Trophoblast cell (in vitro differentiated cells and primary cell): ENCODE measurements around the gene CLDN17.

Experiments used
- DNase-seq, 2 donors: peaks; one replicate each; pipeline ENCODE4 v3.0.0-alpha.2; 2016
- H2AFZ ChIP-seq: 2 replicates; pipeline ENCODE4 v1.6.1; 2013; ENCODE audit warnings: low read length, moderate library complexity, mild to moderate bottlenecking; ENCODE audit not compliant: insufficient read depth, poor library complexity
- H2AK5ac ChIP-seq: 2 replicates; pipeline ENCODE4 v1.6.1; 2013; ENCODE audit warnings: mild to moderate bottlenecking, low read length
- H2BK120ac ChIP-seq: 2 replicates; pipeline ENCODE4 v1.6.1; 2013; ENCODE audit warnings: low read length, mild to moderate bottlenecking, moderate library complexity; ENCODE audit not compliant: insufficient read depth, poor library complexity
- H2BK12ac ChIP-seq: 2 replicates; pipeline ENCODE4 v1.6.1; 2013; ENCODE audit warnings: mild to moderate bottlenecking, low read length, moderate library complexity
- H2BK5ac ChIP-seq: 2 replicates; pipeline ENCODE4 v1.6.1; 2013; ENCODE audit warnings: low read length, low read depth, moderate library complexity, mild to moderate bottlenecking; ENCODE audit not compliant: poor library complexity
- H3K14ac ChIP-seq: 2 replicates; pipeline ENCODE4 v1.6.1; 2013; ENCODE audit warnings: mild to moderate bottlenecking, low read length
- H3K18ac ChIP-seq: 2 replicates; pipeline ENCODE4 v1.6.1; 2013; ENCODE audit warnings: mild to moderate bottlenecking, low read length
- H3K23ac ChIP-seq: 2 replicates; pipeline ENCODE4 v1.6.1; 2013; ENCODE audit warnings: low read length
- H3K27ac ChIP-seq: 2 replicates; pipeline ENCODE4 v1.5.1; 2013; ENCODE audit warnings: low read depth, mild to moderate bottlenecking, inconsistent platforms, low read length, moderate library complexity
- H3K27me3 ChIP-seq: 2 replicates; pipeline ENCODE4 v1.6.1; 2013; ENCODE audit warnings: inconsistent platforms, mild to moderate bottlenecking, low read length, moderate library complexity; ENCODE audit not compliant: insufficient read depth
- H3K36me3 ChIP-seq, 2 experiments: 1 replicate in 1 of 2; 2 replicates in 1 of 2; pipeline ENCODE4 v1.6.1; 2013; ENCODE audit warnings: low read length in 2 of 2, mild to moderate bottlenecking in 2 of 2, moderate library complexity in 1 of 2; ENCODE audit not compliant: insufficient read depth in 2 of 2, control insufficient read depth in 1 of 2
- H3K4ac ChIP-seq: 2 replicates; pipeline ENCODE4 v1.6.1; 2013; ENCODE audit warnings: low read depth, mild to moderate bottlenecking, low read length, moderate library complexity
- H3K4me1 ChIP-seq, 2 experiments: 1 replicate in 1 of 2; 2 replicates in 1 of 2; pipeline ENCODE4 v1.6.1; 2013; ENCODE audit warnings: low read length in 2 of 2, mild to moderate bottlenecking in 2 of 2, moderate library complexity in 1 of 2; ENCODE audit not compliant: insufficient read depth in 2 of 2, control insufficient read depth in 1 of 2
- H3K4me2 ChIP-seq: 2 replicates; pipeline ENCODE4 v1.6.1; 2013; ENCODE audit warnings: inconsistent platforms, mild to moderate bottlenecking, low read length, moderate library complexity
- H3K4me3 ChIP-seq: 2 replicates; pipeline ENCODE4 v1.5.1; 2013; ENCODE audit warnings: mild to moderate bottlenecking, low read depth, low read length, inconsistent platforms
- H3K79me1 ChIP-seq: one replicate; pipeline ENCODE4 v1.6.1; 2013; ENCODE audit warnings: low read length
- H3K79me2 ChIP-seq: 2 replicates; pipeline ENCODE4 v1.6.1; 2013; ENCODE audit warnings: low read length, mild to moderate bottlenecking; ENCODE audit not compliant: control insufficient read depth, insufficient read depth, poor library complexity
- H3K9ac ChIP-seq: 2 replicates; pipeline ENCODE4 v1.6.1; 2013; ENCODE audit warnings: mild to moderate bottlenecking, low read length
- H3K9me3 ChIP-seq: 2 replicates; pipeline ENCODE4 v1.6.1; 2013; ENCODE audit warnings: low read depth, mild to moderate bottlenecking, control low read depth, inconsistent platforms, low read length; ENCODE audit not compliant: insufficient read depth
- H4K12ac ChIP-seq: 2 replicates; pipeline ENCODE4 v1.6.1; 2013; ENCODE audit warnings: low read depth, mild to moderate bottlenecking, low read length, moderate library complexity
- H4K8ac ChIP-seq: 2 replicates; pipeline ENCODE4 v1.6.1; 2013; ENCODE audit warnings: low read depth, mild to moderate bottlenecking, low read length, moderate library complexity
- H4K91ac ChIP-seq: one replicate; pipeline ENCODE4 v1.6.1; 2013; ENCODE audit warnings: low read depth, mild to moderate bottlenecking, low read length, moderate library complexity
- WGBS: extraction: QIAGEN DNeasy Blood & Tissue Kit; methylation state at CpG from one replicate; pipeline ENCODE4 v1.1.7; 2013; ENCODE audit warnings: missing lambda C conversion rate; ENCODE audit not compliant: insufficient read length, insufficient coverage; ENCODE audit errors: extremely low coverage; 5-methylcytosine and 5-hydroxymethylcytosine counted together

The CLDN17 gene

GRCh38 chr21:30129246-30129645 is 37.4 kb downstream of the CLDN17 start:
- Histone ChIP-seq H2BK120ac (no peak overlapping the region), H3K23ac (no peak overlapping the region), H2AK5ac (no peak overlapping the region), H2BK5ac (no peak overlapping the region), H3K4me2 (no peak overlapping the region), H4K12ac (no peak overlapping the region), H3K36me3 (no peaks in the 10 kb centered on the region), H3K9me3 (peaks cover 4% of the 10 kb centered on the region), H3K18ac (no peak overlapping the region), H3K27me3 (no peaks in the 10 kb centered on the region), H3K14ac (no peak overlapping the region), H3K9ac (no peak overlapping the region), H3K27ac (no peak overlapping the region), H3K79me2 (no peaks in the 10 kb centered on the region), H3K79me1 (no peaks in the 10 kb centered on the region), H4K8ac (no peak overlapping the region), H3K4me3 (no peak overlapping the region), H2AFZ (no peak overlapping the region), H4K91ac (no peak overlapping the region), H2BK12ac (no peak overlapping the region), H3K4ac (no peak overlapping the region), H3K4me1 (no peaks in the 10 kb centered on the region)
- no CpG with 5 or more reads among the region's 18 CpGs for WGBS
- DNase-seq: no peak

GRCh38 chr21:30126576-30126975 is 40.0 kb downstream of the CLDN17 start:
- no peak overlapping the region for H3K4me2 ChIP-seq
- H4K12ac ChIP-seq: no peak overlapping the region
- H4K8ac ChIP-seq: no peak overlapping the region
- H3K79me1 ChIP-seq: no peaks in the 10 kb centered on the region
- no peak overlapping the region for H2BK5ac ChIP-seq
- no peak overlapping the region for H3K4ac ChIP-seq
- peaks cover 2% of the 10 kb centered on the region for H3K9me3 ChIP-seq
- no peaks in the 10 kb centered on the region for H3K27me3 ChIP-seq
- H3K23ac ChIP-seq: no peak overlapping the region
- H2BK12ac ChIP-seq: no peak overlapping the region
- no peaks in the 10 kb centered on the region for H3K36me3 ChIP-seq
- no peak overlapping the region for H3K27ac ChIP-seq
- no peak overlapping the region for H2AK5ac ChIP-seq
- no peak overlapping the region for H3K14ac ChIP-seq
- H3K4me1 ChIP-seq: no peaks in the 10 kb centered on the region
- H2BK120ac ChIP-seq: no peak overlapping the region
- H3K18ac ChIP-seq: no peak overlapping the region
- no peaks in the 10 kb centered on the region for H3K79me2 ChIP-seq
- no peak overlapping the region for H2AFZ ChIP-seq
- no peak for DNase-seq
- no peak overlapping the region for H4K91ac ChIP-seq
- no peak overlapping the region for H3K9ac ChIP-seq
- no peak overlapping the region for H3K4me3 ChIP-seq

- WGBS: no CpG with 5 or more reads among the region's 2 CpGs
- no peak overlapping the region for H4K8ac ChIP-seq
- no peaks in the 10 kb centered on the region for H3K4me1 ChIP-seq
- H2AK5ac ChIP-seq: no peak overlapping the region
- H3K4ac ChIP-seq: no peak overlapping the region
- no peak overlapping the region for H2BK12ac ChIP-seq
- H3K27me3 ChIP-seq: no peaks in the 10 kb centered on the region
- H3K27ac ChIP-seq: no peak overlapping the region
- no peaks in the 10 kb centered on the region for H3K79me2 ChIP-seq
- H3K79me1 ChIP-seq: no peaks in the 10 kb centered on the region
- no peak overlapping the region for H2BK120ac ChIP-seq
- no peak overlapping the region for H3K4me2 ChIP-seq
- no peak overlapping the region for H3K23ac ChIP-seq
- H3K9me3 ChIP-seq: no peaks in the 10 kb centered on the region
- H3K18ac ChIP-seq: no peak overlapping the region
- H2AFZ ChIP-seq: no peak overlapping the region
- no peak overlapping the region for H4K91ac ChIP-seq
- H3K9ac ChIP-seq: no peak overlapping the region
- H3K14ac ChIP-seq: no peak overlapping the region
- no peak overlapping the region for H4K12ac ChIP-seq
- no peak overlapping the region for H3K4me3 ChIP-seq
- no peak for DNase-seq
- H3K36me3 ChIP-seq: no peaks in the 10 kb centered on the region
- H2BK5ac ChIP-seq: no peak overlapping the region
Observed at GRCh38 chr21:30117631-30118030, 49.0 kb downstream of the CLDN17 start.

GRCh38 chr21:30116479-30116878 is 50.1 kb downstream of the CLDN17 start:
- no peaks in the 10 kb centered on the region for H3K36me3 ChIP-seq
- no peaks in the 10 kb centered on the region for H3K9me3 ChIP-seq
- H4K12ac ChIP-seq: no peak overlapping the region
- no CpG with 5 or more reads among the region's 3 CpGs for WGBS
- no peak overlapping the region for H2BK12ac ChIP-seq
- H3K18ac ChIP-seq: no peak overlapping the region
- no peak overlapping the region for H2AK5ac ChIP-seq
- H2AFZ ChIP-seq: no peak overlapping the region
- H3K4me3 ChIP-seq: no peak overlapping the region
- no peak overlapping the region for H3K9ac ChIP-seq
- H4K8ac ChIP-seq: no peak overlapping the region
- H3K79me2 ChIP-seq: no peaks in the 10 kb centered on the region
- H4K91ac ChIP-seq: no peak overlapping the region
- H2BK5ac ChIP-seq: no peak overlapping the region
- H2BK120ac ChIP-seq: no peak overlapping the region
- H3K4me2 ChIP-seq: no peak overlapping the region
- H3K23ac ChIP-seq: no peak overlapping the region
- H3K4me1 ChIP-seq: no peaks in the 10 kb centered on the region
- no peaks in the 10 kb centered on the region for H3K27me3 ChIP-seq
- H3K27ac ChIP-seq: no peak overlapping the region
- DNase-seq: no peak
- H3K4ac ChIP-seq: no peak overlapping the region
- H3K14ac ChIP-seq: no peak overlapping the region
- no peaks in the 10 kb centered on the region for H3K79me1 ChIP-seq
